HG03469 (cell line): Measurements from ENCODE around the gene TLCD3B.
"Not testable (repeated sequence)": the region's sequence is repeated elsewhere in the genome, so short reads cannot be mapped to it uniquely, and the experiment has no call there.

Source experiments
- ATAC-seq: cut with Tn5 transposase; IDR thresholded peaks from one replicate; pipeline ENCODE4 v1.9.1; 2021; ENCODE audit warnings: mild to moderate bottlenecking, moderate library complexity, moderate number of reproducible peaks; ENCODE audit not compliant: unreplicated experiment

Gene TLCD3B

GRCh38 chr16:30063278-30063892, 32.3 kb upstream of the TLCD3B start:
- no peak for ATAC-seq

- ATAC-seq, result no peak
Observed at GRCh38 chr16:30060836-30061554, 29.9 kb upstream of the TLCD3B start.

DNA sequence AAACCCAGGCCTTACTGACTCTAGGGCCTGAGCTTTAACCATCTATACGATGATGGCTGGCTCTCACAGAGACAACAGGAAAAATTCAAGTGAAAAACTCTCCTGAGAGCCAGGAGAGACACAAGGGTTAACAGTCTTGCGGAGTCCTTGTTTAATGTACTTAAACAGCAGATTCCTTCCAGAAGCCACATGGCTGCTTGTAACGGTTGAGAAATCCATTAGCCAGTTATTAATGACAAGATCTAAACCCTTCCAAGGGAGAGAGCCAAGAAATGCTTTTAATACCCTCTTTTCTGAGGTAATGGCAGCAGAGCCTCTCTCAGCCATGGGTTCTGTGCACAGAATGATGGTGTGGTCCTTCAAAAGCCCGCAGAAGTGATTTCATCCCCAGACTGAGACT, 29.3 kb upstream of the TLCD3B start:
- no peak for ATAC-seq

- no peak for ATAC-seq
Observed at GRCh38 chr16:30054959-30055553, 24.0 kb upstream of the TLCD3B start.

DNA sequence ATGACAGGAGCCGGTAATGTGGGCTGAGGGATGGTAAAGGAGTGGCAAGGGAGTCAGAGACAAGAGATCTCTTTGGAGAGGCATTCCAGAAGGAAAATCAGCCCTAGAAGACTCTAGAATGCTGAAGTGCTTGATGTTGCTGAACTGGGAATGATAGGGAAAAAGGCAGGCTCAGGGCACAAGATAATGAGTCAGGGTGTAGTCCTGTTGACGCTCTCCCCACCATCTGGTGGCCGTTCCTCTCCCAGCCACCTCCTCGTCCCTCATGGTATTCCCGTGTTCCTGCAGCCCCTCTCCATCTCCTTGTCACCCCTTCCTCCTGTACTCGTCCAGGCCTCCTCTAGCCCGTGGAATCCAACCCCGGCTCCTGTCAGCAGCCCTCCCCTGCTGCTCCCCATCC, 23.4 kb upstream of the TLCD3B start:
- no peak for ATAC-seq

DNA sequence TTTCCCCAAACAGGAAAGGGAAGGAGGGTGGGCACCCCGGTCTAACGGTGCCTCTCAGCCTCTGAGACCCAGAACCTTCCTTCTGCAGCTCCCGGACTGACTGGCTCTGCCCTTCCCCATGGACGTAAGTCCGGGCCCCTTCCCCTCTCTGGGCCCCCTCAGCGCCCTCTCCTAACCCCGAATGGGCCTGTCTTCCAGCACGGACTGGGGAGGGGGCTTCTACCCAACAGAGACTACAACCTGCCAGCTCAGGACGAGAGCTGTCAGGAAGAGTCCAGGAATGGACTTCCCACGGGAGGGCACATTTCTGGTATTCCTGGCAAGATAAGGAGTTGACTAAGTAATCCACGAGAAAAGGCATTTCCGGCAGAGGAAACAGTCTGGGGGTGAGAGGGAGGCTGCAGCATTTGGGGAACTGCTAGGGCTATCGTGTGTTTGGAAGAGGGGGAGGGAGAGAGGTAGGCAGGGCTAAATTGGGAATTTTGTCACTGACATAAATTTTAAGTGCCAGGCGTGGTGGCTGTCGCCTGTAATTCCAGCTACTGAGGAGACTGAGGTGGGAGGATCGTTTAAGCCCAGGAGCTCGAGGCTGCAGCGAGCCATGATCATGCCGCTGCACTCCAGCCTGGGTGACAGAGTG, 22.4 kb upstream of the TLCD3B start:
- ATAC-seq, result no peak

- no peak for ATAC-seq
Observed at GRCh38 chr16:30052671-30053372, 21.8 kb upstream of the TLCD3B start.

GRCh38 chr16:30051518-30051917, 20.4 kb upstream of the TLCD3B start:
- ATAC-seq, result no peak

DNA sequence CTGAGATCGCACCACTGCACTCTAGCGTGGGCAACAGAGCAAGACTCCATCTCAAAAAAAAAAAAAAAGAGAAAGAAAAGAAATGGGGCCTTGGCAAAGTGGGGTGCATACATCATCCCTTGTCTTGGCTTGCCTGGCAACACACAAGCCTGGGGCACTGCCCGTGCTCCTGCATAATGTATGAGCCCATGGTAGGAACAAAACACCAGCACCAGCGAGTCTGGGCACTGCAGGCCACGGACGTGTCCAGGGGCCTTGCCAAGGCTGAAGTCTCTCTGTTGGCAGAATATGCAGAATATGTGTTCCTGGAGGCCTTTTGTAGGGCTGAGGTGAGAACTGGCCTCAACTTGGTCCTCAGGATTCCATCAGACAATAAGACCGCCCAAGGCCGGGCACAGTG, 18.8 kb upstream of the TLCD3B start:
- ATAC-seq, result no peak

DNA sequence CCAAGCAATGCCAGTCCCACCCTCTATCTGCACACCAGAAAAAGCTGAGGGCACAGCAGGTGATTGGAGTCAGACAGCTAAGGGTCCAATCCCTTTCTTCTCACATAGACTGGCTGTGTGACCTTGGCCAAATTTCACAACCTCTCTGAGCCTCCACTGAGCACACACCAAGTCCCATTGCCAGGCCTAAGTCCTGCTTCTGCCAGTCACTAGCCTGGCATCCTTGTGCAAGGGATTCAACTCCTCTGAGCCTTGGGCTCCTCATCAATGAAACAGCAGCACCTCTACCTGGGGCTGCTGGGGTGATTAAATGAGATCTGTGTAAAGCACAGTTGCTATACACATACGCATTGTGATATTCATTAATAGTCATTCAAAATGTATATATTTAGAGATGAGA, 15.5 kb upstream of the TLCD3B start:
- no peak for ATAC-seq

DNA sequence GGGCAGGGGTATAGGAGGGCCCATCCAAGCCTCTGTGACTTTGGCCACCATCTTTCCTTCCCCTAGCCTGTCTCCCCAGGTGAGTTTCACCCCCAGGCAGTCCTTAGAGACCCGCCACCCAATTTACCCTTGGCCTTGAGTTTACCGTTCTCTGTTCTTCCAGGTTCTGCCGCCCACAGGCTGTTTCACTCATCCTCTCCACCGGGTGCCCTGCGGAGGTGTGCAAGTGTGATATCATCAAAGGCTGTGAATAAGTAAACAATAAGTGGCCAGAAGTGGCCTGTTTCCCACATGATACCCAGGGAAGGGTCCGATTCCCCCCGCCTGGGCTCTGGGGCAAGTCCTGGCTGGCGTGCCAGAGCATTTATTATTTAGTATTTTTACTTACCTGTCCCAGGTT, 15.1 kb upstream of the TLCD3B start:
- ATAC-seq, result no peak

- ATAC-seq, result no peak
Observed at GRCh38 chr16:30041841-30042240, 10.8 kb upstream of the TLCD3B start.

DNA sequence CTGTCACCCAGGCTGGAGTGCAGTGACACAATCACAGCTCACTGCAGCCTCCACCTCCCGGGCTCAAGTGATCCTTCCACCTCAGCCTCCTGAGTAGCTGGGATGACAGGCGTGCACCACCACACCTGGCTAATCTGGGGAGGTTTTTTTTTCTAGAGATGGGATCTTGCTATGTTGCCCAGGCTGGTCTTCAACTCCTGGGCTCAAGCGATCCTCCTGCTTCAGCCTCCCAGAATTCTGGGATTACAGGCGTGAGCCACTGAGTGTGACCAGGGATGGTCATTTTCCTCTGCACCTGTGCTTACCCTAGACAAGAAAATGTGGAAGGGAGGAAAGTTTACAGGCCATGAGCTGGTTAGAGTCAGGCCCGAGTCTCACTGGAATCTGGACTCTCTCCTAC, 9.6 kb upstream of the TLCD3B start:
- not testable (repeated sequence) for ATAC-seq

DNA sequence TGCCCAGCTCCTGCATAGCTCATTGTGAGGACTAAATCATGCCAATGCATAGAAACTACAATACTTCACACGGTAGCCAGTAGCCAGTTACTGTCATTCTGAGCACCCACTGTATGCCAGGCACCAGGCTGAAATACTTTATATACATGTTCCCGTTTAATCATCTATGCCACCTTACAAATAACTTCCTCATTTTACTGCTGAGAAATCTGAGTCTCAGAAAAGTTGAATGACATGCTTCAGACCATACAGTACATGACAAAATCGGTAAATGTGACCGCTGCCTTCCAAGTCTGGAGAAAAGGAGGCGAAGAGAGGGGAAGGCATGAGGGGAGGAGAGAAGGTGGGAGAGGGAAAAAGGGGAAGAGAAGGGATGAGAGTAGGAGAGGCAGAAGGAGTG, 9.2 kb upstream of the TLCD3B start:
- ATAC-seq, result no peak

DNA sequence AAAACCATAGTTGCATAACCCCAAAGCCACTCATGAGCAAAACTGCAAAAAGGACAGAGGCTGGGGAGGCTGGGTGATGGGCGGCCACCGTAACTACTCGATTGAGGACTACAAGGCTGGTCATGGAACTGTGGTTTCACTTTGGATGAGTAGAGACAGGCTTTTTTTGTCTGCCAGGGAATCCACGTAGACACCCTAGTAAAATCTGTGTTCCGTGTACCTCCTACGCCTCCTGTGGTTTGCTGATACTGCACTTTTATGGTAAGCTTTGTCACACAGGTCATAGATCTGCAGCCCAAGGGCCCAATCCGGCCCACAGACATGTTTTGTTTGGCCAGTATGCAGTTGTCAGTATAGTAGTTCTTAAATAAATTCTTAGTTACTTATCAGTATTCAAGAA, 2.2 kb upstream of the TLCD3B start:
- no peak for ATAC-seq

DNA sequence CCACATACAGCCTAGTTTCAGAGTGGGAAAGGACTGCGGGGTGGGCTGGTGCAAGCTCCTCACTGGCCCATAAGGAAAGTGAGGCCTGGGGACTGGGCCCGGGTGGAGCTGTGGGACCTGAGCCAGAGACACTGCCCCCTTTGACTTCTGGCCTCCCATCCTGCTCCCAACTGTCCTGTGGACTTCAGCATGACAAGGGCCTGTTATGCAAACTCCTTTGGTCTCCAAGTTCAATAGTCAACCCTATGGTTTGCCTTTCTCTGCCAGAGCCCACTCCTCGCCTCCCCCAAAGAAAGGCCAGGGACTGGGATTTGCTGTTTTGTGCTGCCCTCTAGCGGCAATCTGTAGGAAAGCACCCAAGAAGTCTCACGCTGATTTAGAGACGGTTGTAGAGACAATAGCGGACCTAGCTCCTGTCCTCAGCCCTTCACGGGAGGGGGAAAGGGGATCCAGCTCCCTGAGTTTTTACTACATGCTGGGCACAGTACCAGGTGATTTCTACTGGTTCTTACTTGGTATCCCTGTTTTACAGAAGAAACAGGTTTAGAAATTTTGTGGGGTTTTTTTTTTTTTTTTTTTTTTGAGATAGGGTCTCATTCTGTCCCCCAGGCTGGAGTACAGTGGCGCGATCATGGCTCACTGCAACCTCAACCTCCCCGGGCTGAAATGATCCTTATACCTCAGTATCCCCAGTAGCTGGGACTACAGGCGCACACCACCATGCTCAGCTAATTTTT, 1.2 kb upstream of the TLCD3B start:
- ATAC-seq, result no peak

DNA sequence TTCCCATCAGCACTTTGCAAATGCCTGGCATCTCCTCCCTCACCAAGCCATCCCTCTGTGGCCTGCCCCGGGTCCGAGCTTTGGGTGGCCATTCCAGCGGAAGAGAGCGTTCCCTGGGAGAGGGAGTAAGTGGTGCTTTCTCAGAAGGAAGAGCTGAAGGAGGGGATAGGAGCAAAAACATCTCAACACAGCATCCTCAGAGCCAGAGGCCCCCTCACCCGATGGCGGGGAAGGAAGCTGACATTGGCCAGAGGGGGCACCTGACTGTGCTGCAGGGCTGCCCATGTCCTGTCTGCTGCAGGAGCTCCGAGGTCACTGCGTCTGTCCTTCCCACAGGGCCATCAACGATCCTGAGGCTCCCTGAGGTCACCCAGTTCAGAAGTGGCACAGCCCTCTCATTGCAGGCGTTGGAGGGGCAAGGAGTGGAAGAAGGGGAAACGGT, 427 bp upstream of the TLCD3B start:
- no peak for ATAC-seq

- no peak for ATAC-seq
Observed at GRCh38 chr16:30030011-30030685, 923 bp downstream of the TLCD3B start.

DNA sequence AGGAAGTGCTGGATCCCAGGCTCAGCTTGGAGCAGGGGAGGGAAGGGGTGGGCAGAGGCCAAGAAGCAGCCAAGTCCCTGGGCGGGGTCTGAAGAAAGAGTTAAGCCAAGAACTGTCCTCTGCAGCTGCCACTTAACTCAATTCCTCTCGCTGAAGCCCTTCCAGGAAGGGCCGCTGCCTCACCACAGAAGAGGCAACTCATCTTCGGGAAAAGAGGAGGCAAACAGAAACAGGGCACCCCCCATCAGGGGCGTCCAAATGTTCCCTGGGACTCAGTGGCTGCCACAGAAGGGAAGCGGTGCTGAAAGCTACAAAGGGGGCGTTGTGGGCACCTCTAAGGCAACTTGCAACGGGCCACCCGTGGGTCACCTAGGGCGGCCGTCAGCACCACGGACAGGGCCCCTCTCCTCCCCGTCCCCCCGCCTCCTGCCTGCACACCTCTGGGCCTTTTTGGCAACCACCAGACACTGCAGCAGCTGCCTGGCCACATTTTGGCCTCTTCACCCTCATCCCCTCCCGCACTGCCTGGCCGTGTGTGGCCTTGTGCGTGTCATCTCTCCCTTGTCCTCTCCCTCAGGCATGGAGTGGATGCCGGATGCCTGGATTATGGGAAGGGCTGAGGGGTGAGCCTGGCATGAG, 2.5 kb downstream of the TLCD3B start:
- ATAC-seq, result no peak
